K562 (cell line): ENCODE data around the gene GPR37L1. TPM values are rescaled to one million over a fixed set of nuclear protein-coding genes. Genes with fewer than 3 reads are reported as not detected.

Experiments used
- GABPA ChIP-seq: fragments of 200-800 bp; sonication (Bioruptor generic); conservative IDR thresholded peaks from 2 replicates; pipeline ENCODE4 v1.6.1; 2016; ENCODE audit warnings: low read depth, missing genetic modification characterization, missing compliant biosample characterization
- GATA2 ChIP-seq: sonication (generic); formaldehyde crosslinking; IDR thresholded peaks from 2 replicates; pipeline ENCODE4 v1.4.0; 2020; ENCODE audit warnings: mild to moderate bottlenecking, missing genetic modification reagents
- NBN ChIP-seq: fragments of 450-650 bp; IDR thresholded peaks from 2 replicates; pipeline ENCODE4 v1.6.1; 2016; ENCODE audit warnings: low read depth, mild to moderate bottlenecking
- NR2C2 ChIP-seq, 2 experiments: fragments of 200-800 bp in 1 of 2; sonication (Bioruptor generic) in 1 of 2; sonication (generic) in 1 of 2; formaldehyde crosslinking in 1 of 2; IDR thresholded peaks; 2 replicates each; pipeline versions ENCODE4 v1.6.1 to v1.8.0; 2016 to 2022; ENCODE audit warnings: mild to moderate bottlenecking in 1 of 2, missing compliant biosample characterization in 1 of 2, missing genetic modification characterization in 1 of 2, missing genetic modification reagents in 1 of 2
- PHF20 ChIP-seq: fragments of 450-650 bp; IDR thresholded peaks from 2 replicates; pipeline ENCODE4 v1.6.1; 2018; ENCODE audit not compliant: partially characterized antibody
- POLR2AphosphoS5 ChIP-seq: IDR thresholded peaks from 2 replicates; pipeline ENCODE4 v1.6.1; 2011; ENCODE audit warnings: mild to moderate bottlenecking, low read depth, low read length, moderate library complexity; ENCODE audit not compliant: control insufficient read depth, insufficient read depth
- PTRF ChIP-seq: fragments of 450-650 bp; IDR thresholded peaks from 2 replicates; pipeline ENCODE4 v1.6.1; 2016; ENCODE audit warnings: mild to moderate bottlenecking, missing genetic modification characterization, missing compliant biosample characterization
- RCOR1 ChIP-seq, 2 experiments: IDR thresholded peaks; 2 replicates each; pipeline ENCODE4 v1.6.1; 2012; ENCODE audit warnings: low read depth in 2 of 2, low read length in 2 of 2, borderline replicate concordance in 1 of 2, improper control_type of control experiment in 1 of 2
- SIN3A ChIP-seq, 2 experiments: fragments of 150-350 bp in 1 of 2; IDR thresholded peaks; 2 replicates each; pipeline ENCODE4 v1.6.1; 2011 to 2016; ENCODE audit warnings: borderline replicate concordance in 2 of 2, low read depth in 2 of 2, low read length in 2 of 2, mild to moderate bottlenecking in 2 of 2, moderate library complexity in 2 of 2; ENCODE audit not compliant: control insufficient read depth in 1 of 2
- SNIP1 ChIP-seq: fragments of 450-650 bp; IDR thresholded peaks from 2 replicates; pipeline ENCODE4 v1.7.1; 2017; ENCODE audit warnings: low read depth, mild to moderate bottlenecking
- SRF ChIP-seq, 2 experiments: fragments of 250-450, 450-650 bp in 1 of 2; sonication (Bioruptor Pico) in 1 of 2; sonication (generic) in 1 of 2; formaldehyde crosslinking; IDR thresholded peaks; 2 replicates each; pipeline versions ENCODE4 v1.5.0 to v1.5.1; 2020 to 2022; ENCODE audit warnings: mild to moderate bottlenecking in 1 of 2, missing genetic modification reagents in 1 of 2
- WHSC1 ChIP-seq: IDR thresholded peaks from one replicate; pipeline ENCODE4 v1.6.1; 2012; ENCODE audit warnings: low read length, control low read depth, inconsistent platforms
- ZNF324 ChIP-seq: fragments of 250-450 bp; sonication (Bioruptor Pico); IDR thresholded peaks from 2 replicates; pipeline ENCODE4 v1.4.0; 2020; ENCODE audit warnings: mild to moderate bottlenecking
- ZNF41 ChIP-seq: fragments of 250-450 bp; sonication (Bioruptor Pico); conservative IDR thresholded peaks from 2 replicates; pipeline ENCODE4 v1.4.0; 2020; ENCODE audit warnings: mild to moderate bottlenecking
- polyA plus RNA-seq, 8 experiments: library from polyadenylated mRNA; depleted of rRNA in 4 of 8; stranded (reverse) in 5 of 8; unstranded in 3 of 8; fragments of >200 nt; fragmentation: Nextera tagmentation in 2 of 8; fragmentation: Illumina TruSeq in 1 of 8; extraction: Ambion mirVana in 2 of 8; extraction: Trizol in 1 of 8; gene quantifications; 2 replicates each; pipeline versions ENCODE4 v1.2.1 to v1.2.3, GENCODE V29; 2011 to 2014; ENCODE audit warnings: inconsistent platforms in 1 of 8, missing spikeins in 1 of 8
- total RNA-seq, 7 experiments: library from RNA; depleted of rRNA in 6 of 7; stranded (reverse); fragments of >200 nt in 6 of 7; fragmentation: Illumina TruSeq in 2 of 7; extraction: Trizol in 2 of 7; gene quantifications; 2 replicates each; pipeline versions ENCODE4 v1.2.1 to v1.2.3, GENCODE V29; 2011 to 2021; ENCODE audit warnings: low replicate concordance in 1 of 7
- TF ChIP-seq, protein P1 (sequence below): sonication (generic); formaldehyde crosslinking; IDR thresholded peaks from 2 replicates; pipeline ENCODE4 v1.8.0; 2022; ENCODE audit warnings: missing genetic modification reagents, mild to moderate bottlenecking, moderate library complexity, borderline replicate concordance
- TF ChIP-seq, protein P2 (sequence below): fragments of 200-800 bp; sonication (Bioruptor generic); IDR thresholded peaks from 2 replicates; pipeline ENCODE4 v1.6.1; 2017; ENCODE audit warnings: missing genetic modification characterization, missing compliant biosample characterization
- TF ChIP-seq, protein P3 (sequence below), 2 experiments: fragments of 450-650 bp in 1 of 2; sonication (generic) in 1 of 2; formaldehyde crosslinking in 1 of 2; IDR thresholded peaks in 1 of 2; conservative IDR thresholded peaks in 1 of 2; 2 replicates each; pipeline versions ENCODE4 v1.6.1 to v1.8.1; 2016 to 2023; ENCODE audit warnings: mild to moderate bottlenecking in 2 of 2, moderate library complexity in 2 of 2, inconsistent platforms in 1 of 2, missing genetic modification reagents in 1 of 2
- TF ChIP-seq, protein P4 (sequence below): fragments of 450-650 bp; IDR thresholded peaks from 2 replicates; pipeline ENCODE4 v1.6.1; 2016; ENCODE audit warnings: low read depth, mild to moderate bottlenecking, moderate library complexity
- TF ChIP-seq, protein P5 (sequence below): fragments of 450-650 bp; IDR thresholded peaks from 2 replicates; pipeline ENCODE4 v1.6.1; 2016; ENCODE audit warnings: antibody characterized with exemption

The GPR37L1 gene
- total and polyA plus RNA-seq, 9 of the 15 experiments (the other 6 are each of a cell fraction or from before 2014, with no cell fraction given), result not detected

DNA sequence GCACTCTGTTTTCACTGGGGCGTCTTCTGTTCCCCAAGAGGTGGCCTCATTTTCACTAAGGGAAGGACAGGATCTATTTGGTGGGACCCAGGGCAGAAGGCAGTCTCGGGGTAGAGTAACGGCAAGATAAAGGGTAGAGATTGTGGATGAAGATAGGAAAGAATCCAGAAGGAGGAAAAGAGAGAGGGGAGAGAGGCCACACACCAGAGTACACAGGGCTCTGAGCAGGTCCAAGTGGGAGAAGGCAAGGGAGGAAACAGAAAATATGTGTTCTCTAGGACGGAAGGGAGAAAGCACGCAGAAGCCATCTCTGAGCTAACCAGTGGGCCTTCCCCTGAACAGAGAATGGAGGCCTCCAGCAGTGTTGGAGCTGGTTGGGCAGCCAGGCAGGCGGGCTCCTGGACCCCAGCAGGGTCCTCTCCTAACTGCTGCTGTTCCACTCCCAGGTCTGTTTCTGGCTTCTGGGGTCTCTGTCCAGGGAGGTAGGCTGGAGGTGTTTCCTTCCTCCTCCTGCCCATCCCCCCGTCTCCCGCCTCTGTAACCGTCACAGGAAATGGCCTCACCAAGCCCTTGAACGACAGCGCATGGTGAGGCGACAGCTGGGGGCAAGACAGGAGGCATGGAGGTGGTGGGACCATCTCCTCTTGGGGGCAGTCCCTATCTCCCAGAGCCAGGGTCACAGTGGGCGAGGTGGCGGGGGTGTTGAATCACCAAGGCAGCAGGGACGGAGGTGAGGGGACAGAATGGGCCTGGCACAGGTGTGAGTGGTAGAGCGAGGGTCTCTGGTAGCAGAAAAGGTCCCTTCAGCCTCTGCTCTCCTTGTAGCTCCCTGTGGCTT lies 37.0 kb downstream of the GPR37L1 start (continued):
- no peak; the same call in 1 of the 2 replicates for TF ChIP-seq SNIP1
- peak; percentile 12 to 96; a peak in 2 of 4 replicates for TF ChIP-seq SRF (CRISPR knock-in tag; IDR thresholded peaks at IDR 0.05)
- peak; percentile 14; the same call in 1 of the 2 replicates for TF ChIP-seq NR2C2 (CRISPR knock-in tag; IDR thresholded peaks at IDR 0.05)
- TF ChIP-seq NR2C2 (tag; IDR thresholded peaks at IDR 0.05), result peak; percentile 58
- peak in 1 of 2 experiments; percentile 60; a peak in 1 of 4 replicates for TF ChIP-seq RCOR1 (IDR thresholded peaks at IDR 0.05; ENCODE audit: borderline replicate concordance in 1 of 2, low read depth in 2 of 2, low read length in 2 of 2)
- TF ChIP-seq PTRF (tag), result peak; percentile 35; the same call in 1 of the 2 replicates
- peak; percentile 78 for TF ChIP-seq NBN
- TF ChIP-seq, protein P1, sequence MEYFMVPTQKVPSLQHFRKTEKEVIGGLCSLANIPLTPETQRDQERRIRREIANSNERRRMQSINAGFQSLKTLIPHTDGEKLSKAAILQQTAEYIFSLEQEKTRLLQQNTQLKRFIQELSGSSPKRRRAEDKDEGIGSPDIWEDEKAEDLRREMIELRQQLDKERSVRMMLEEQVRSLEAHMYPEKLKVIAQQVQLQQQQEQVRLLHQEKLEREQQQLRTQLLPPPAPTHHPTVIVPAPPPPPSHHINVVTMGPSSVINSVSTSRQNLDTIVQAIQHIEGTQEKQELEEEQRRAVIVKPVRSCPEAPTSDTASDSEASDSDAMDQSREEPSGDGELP (CRISPR knock-in tag), result peak; percentile 83
- peak; percentile 80 for TF ChIP-seq POLR2AphosphoS5
- peak; percentile 2; the same call in 1 of the 2 replicates for TF ChIP-seq ZNF41 (CRISPR knock-in tag)
- no peak for TF ChIP-seq ZNF324 (CRISPR knock-in tag)
- TF ChIP-seq, protein P2, sequence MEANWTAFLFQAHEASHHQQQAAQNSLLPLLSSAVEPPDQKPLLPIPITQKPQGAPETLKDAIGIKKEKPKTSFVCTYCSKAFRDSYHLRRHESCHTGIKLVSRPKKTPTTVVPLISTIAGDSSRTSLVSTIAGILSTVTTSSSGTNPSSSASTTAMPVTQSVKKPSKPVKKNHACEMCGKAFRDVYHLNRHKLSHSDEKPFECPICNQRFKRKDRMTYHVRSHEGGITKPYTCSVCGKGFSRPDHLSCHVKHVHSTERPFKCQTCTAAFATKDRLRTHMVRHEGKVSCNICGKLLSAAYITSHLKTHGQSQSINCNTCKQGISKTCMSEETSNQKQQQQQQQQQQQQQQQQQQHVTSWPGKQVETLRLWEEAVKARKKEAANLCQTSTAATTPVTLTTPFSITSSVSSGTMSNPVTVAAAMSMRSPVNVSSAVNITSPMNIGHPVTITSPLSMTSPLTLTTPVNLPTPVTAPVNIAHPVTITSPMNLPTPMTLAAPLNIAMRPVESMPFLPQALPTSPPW (CRISPR knock-in tag), result peak; percentile 49
- TF ChIP-seq, protein P3, sequence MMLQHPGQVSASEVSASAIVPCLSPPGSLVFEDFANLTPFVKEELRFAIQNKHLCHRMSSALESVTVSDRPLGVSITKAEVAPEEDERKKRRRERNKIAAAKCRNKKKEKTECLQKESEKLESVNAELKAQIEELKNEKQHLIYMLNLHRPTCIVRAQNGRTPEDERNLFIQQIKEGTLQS (IDR thresholded peaks at IDR 0.05), result peak; percentile 58
- TF ChIP-seq, protein P3 (CRISPR knock-in tag; conservative IDR thresholded peaks at IDR 0.05), result no peak
- TF ChIP-seq, protein P4, sequence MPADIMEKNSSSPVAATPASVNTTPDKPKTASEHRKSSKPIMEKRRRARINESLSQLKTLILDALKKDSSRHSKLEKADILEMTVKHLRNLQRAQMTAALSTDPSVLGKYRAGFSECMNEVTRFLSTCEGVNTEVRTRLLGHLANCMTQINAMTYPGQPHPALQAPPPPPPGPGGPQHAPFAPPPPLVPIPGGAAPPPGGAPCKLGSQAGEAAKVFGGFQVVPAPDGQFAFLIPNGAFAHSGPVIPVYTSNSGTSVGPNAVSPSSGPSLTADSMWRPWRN, result no peak
- peak; percentile 73 for TF ChIP-seq GATA2 (CRISPR knock-in tag)
- peak; percentile 5 for TF ChIP-seq PHF20
- peak in 1 of 2 experiments; percentile 43; a peak in 1 of 4 replicates for TF ChIP-seq SIN3A (IDR thresholded peaks at IDR 0.05; ENCODE audit: borderline replicate concordance in 2 of 2, control insufficient read depth in 1 of 2, low read depth in 2 of 2, low read length in 2 of 2)
- no peak for TF ChIP-seq WHSC1
- TF ChIP-seq, protein P5, sequence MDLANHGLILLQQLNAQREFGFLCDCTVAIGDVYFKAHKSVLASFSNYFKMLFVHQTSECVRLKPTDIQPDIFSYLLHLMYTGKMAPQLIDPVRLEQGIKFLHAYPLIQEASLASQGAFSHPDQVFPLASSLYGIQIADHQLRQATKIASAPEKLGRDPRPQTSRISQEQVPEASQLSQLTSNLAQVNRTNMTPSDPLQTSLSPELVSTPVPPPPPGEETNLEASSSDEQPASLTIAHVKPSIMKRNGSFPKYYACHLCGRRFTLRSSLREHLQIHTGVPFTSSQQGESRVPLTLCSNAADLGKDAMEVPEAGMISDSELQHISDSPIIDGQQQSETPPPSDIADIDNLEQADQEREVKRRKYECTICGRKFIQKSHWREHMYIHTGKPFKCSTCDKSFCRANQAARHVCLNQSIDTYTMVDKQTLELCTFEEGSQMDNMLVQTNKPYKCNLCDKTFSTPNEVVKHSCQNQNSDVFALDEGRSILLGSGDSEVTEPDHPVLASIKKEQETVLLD, result peak; percentile 51; the same call in 1 of the 2 replicates
- peak; percentile 82 for TF ChIP-seq GABPA
